ENCODE results near the gene GNL2. TPM values are rescaled to one million over a fixed set of nuclear protein-coding genes. Genes with fewer than 3 reads are reported as not detected.

The GNL2 gene
- total RNA-seq, 1 experiment from 2014 or later, result 51.9 TPM

DNA sequence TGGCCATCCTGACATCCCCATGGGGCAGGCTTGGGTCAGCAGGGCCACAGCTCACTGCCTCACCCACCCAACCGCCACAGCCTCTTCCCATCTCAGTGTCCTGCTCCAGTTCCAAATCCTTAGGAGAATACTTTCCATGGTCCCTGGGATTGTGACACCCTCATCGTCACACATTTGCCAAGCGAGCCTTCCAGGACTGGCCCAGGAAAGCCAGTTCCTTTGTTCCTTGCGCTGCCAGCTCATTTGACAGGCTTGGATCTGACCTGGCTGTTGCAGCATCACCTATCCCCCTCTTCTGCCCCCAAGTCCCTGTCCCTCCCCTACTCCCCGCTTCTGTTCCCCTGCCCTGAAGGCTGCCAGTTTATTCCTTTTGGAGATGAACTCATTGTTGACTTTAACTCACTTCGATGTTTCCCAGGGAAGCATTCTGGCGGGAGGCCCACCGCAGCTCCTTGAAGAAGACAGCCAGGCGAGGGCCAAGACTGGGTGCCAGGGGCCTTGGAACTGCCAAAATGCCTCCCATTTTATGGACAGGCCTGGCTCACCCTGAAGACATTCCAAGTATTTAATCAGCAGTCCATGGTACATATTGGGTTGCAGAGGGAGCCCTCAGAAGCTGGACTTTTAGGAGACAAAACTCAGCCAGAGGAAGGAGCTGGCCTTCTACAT is 10.2 kb upstream of the GNL2 start:
- Histone ChIP-seq H3K4me3 (no peak overlapping the region), H2AFZ (no peak overlapping the region), H3K9me3 (ENCODE audit: insufficient read depth, low read depth) (no peaks in the 10 kb centered on the region), H3K9me2 (ENCODE audit: insufficient read depth) (no peaks in the 10 kb centered on the region), H3K27ac (no peak overlapping the region), H4K20me1 (ENCODE audit: insufficient read depth) (no peaks in the 10 kb centered on the region), H3K27me3 (ENCODE audit: insufficient read depth, low read depth) (peaks cover 72% of the 10 kb centered on the region), H3F3A (ENCODE audit: insufficient read depth, low read depth) (no peaks in the 10 kb centered on the region), H3K4me2 (no peak overlapping the region), H3K36me3 (ENCODE audit: low read depth) (no peaks in the 10 kb centered on the region), H3K79me2 (ENCODE audit: low read depth) (no peaks in the 10 kb centered on the region), H3K4me1 (replicated peaks; ENCODE audit: insufficient read depth) (no peaks in the 10 kb centered on the region)
- DNase-seq, result no peak
- CTCF ChIA-PET, result no interaction called here
- POLR2A ChIA-PET (ENCODE audit: unreplicated experiment), result no interaction called here
- BruUV-seq (replicated peaks), result no TSS peak
- intact Hi-C loops (cut with micrococcal nuclease; ENCODE audit: unreplicated experiment), result no loop called here
- TF ChIP-seq CTCF (conservative IDR thresholded peaks at IDR 0.05) (no peak), EZH2 (IDR thresholded peaks at IDR 0.05; ENCODE audit: low read depth) (no peak)

- Histone ChIP-seq H3K79me2 (ENCODE audit: low read depth) (no peaks in the 10 kb centered on the region), H3F3A (ENCODE audit: insufficient read depth, low read depth) (no peaks in the 10 kb centered on the region), H3K27ac (no peak overlapping the region), H4K20me1 (ENCODE audit: insufficient read depth) (no peaks in the 10 kb centered on the region), H3K36me3 (ENCODE audit: low read depth) (no peaks in the 10 kb centered on the region), H3K9me3 (ENCODE audit: insufficient read depth, low read depth) (no peaks in the 10 kb centered on the region), H3K4me2 (no peak overlapping the region), H2AFZ (no peak overlapping the region), H3K27me3 (ENCODE audit: insufficient read depth, low read depth) (peaks cover 69% of the 10 kb centered on the region), H3K4me3 (no peak overlapping the region), H3K9me2 (ENCODE audit: insufficient read depth) (no peaks in the 10 kb centered on the region), H3K4me1 (replicated peaks; ENCODE audit: insufficient read depth) (no peaks in the 10 kb centered on the region)
- CTCF ChIA-PET, result no interaction called here
- POLR2A ChIA-PET (ENCODE audit: unreplicated experiment), result no interaction called here
- no peak for DNase-seq
- TF ChIP-seq CTCF (conservative IDR thresholded peaks at IDR 0.05), result no peak
- no peak for TF ChIP-seq EZH2 (IDR thresholded peaks at IDR 0.05; ENCODE audit: low read depth)
- intact Hi-C loops (cut with micrococcal nuclease; ENCODE audit: unreplicated experiment), result no loop called here
- BruUV-seq (replicated peaks), result no TSS peak
Observed at GRCh38 chr1:37605061-37605650, 9.4 kb upstream of the GNL2 start.

DNA sequence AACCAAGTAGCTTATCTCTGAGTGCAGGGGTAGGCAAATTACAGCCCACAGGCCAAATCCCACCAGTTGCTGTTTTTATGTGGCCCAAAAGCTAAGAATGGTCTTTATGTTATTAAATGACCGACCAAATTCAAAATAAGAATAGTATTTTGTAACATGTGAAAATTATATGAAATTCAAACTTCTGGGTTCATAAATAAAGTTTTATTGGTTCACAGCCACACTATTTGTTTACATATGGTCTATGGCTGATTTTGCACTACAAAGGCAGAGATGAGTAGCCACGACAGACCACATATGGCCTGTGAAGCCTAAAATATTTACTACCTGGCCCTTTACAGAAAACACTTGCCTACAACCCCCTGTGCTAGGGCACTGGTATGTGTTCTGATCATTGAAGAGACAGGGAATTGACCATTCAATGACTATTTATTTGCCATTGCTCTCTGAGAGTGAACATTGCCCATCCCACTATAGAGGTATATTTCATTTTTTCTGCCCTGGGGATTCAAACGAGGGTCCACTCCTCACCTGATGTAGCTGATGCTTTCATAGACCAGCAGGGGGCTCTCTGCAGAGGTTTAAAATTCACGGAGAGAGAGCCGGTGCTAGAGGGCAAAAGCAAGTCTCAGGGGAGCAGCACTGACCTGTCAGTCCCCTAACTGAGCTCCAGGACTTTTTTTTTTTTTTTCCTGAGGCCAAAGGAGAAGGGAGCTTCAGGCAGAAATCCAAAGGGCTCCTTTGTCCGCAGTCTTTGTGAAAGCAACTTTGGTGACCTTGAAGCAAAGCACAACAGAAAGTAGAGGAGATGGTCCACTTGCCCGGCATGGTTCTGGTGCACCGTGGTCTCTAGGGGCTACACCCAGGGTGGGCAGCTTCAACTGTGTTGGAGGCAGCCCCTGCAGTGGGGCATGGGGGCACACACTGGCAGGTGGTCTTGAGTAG is 7.3 kb upstream of the GNL2 start:
- Histone ChIP-seq H3K4me2 (no peak overlapping the region), H2AFZ (no peak overlapping the region), H3F3A (ENCODE audit: insufficient read depth, low read depth) (no peaks in the 10 kb centered on the region), H3K4me1 (replicated peaks; ENCODE audit: insufficient read depth) (no peaks in the 10 kb centered on the region), H3K9me3 (ENCODE audit: insufficient read depth, low read depth) (no peaks in the 10 kb centered on the region), H3K36me3 (ENCODE audit: low read depth) (no peaks in the 10 kb centered on the region), H3K27ac (no peak overlapping the region), H3K9me2 (ENCODE audit: insufficient read depth) (no peaks in the 10 kb centered on the region), H3K27me3 (ENCODE audit: insufficient read depth, low read depth) (peaks cover 48% of the 10 kb centered on the region), H4K20me1 (ENCODE audit: insufficient read depth) (no peaks in the 10 kb centered on the region), H3K79me2 (ENCODE audit: low read depth) (no peaks in the 10 kb centered on the region), H3K4me3 (no peak overlapping the region)
- no TSS peak for BruUV-seq (replicated peaks)
- intact Hi-C loops (cut with micrococcal nuclease; ENCODE audit: unreplicated experiment), result loop anchor here (1.0 kb wide), 1 partner anchor 79 kb away; no protein-coding TSS in a partner anchor
- CTCF ChIA-PET, result interaction anchor here (0.6 to 0.7 kb wide), 4 partner anchors 52 to 144 kb away, joined by 3 to 6 read pairs (median 3); no protein-coding TSS in a partner anchor
- POLR2A ChIA-PET (ENCODE audit: unreplicated experiment), result no interaction called here
- peak; percentile 24 to 31 for DNase-seq
- TF ChIP-seq CTCF (conservative IDR thresholded peaks at IDR 0.05) (peak; percentile 81), EZH2 (IDR thresholded peaks at IDR 0.05; ENCODE audit: low read depth) (no peak)

Data from PC-9 (cell line).